HUES48 (cell line): Measurements from ENCODE around the gene FRS3.

Experiments
- H3K27ac ChIP-seq: one replicate; pipeline ENCODE4 v1.7.0; 2013; ENCODE audit warnings: low read depth, low read length, inconsistent platforms
- H3K27me3 ChIP-seq: 2 replicates; pipeline ENCODE4 v1.6.1; 2013; ENCODE audit warnings: mild to moderate bottlenecking, low read length; ENCODE audit not compliant: control insufficient read depth, insufficient read depth
- H3K36me3 ChIP-seq: 2 replicates; pipeline ENCODE4 v1.6.1; 2013; ENCODE audit warnings: low read length; ENCODE audit not compliant: control insufficient read depth, insufficient read depth
- H3K4me1 ChIP-seq: 2 replicates; pipeline ENCODE4 v1.6.1; 2013; ENCODE audit warnings: mild to moderate bottlenecking, low read length; ENCODE audit not compliant: control insufficient read depth, insufficient read depth
- H3K4me3 ChIP-seq: 2 replicates; pipeline ENCODE4 v1.5.1; 2013; ENCODE audit warnings: mild to moderate bottlenecking, low read depth, low read length
- H3K9ac ChIP-seq: 2 replicates; pipeline ENCODE4 v1.6.1; 2013; ENCODE audit warnings: mild to moderate bottlenecking, low read depth, low read length, moderate library complexity
- H3K9me3 ChIP-seq: 2 replicates; pipeline ENCODE4 v1.6.1; 2013; ENCODE audit warnings: low read length; ENCODE audit not compliant: control insufficient read depth, insufficient read depth

Gene FRS3

DNA sequence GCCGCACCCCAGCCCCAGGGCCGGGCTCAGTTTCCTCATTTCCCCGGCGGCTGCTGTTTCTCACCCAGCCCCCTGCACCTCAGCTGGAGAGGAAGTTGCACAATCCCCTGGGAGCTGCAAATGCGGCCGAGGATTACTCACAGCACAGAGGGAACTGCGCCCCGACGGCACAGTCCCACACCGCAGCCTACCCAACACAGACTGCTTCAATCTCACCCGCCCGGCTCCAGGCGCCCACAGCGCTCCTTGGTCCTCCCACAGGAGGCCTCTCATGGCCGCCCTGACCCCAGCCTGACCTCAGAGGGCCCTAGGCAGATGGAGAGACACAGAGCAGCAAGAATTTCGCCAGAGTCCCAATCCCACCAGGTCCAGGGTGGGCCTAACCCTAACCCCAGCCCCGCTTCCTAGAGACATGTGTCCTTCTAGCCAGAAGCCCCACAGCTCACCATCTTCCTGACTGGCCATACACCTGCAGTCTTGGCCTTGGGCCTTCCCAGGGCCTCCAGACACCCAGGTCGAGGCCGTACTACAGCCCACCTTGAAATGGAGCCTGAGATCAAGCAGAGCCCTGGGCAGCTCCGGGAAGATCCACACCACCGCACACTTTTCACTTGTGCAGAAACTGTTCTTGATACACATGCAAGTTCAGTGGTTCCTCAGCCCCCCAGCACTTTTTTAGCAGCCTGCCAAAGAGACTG, 56.0 kb downstream of the FRS3 start:
- no peaks in the 10 kb centered on the region for H3K36me3 ChIP-seq
- no peak overlapping the region for H3K9ac ChIP-seq
- no peaks in the 10 kb centered on the region for H3K9me3 ChIP-seq
- no peak overlapping the region for H3K27ac ChIP-seq
- no peaks in the 10 kb centered on the region for H3K27me3 ChIP-seq
- H3K4me3 ChIP-seq: no peak overlapping the region
- peaks cover 17% of the 10 kb centered on the region for H3K4me1 ChIP-seq

DNA sequence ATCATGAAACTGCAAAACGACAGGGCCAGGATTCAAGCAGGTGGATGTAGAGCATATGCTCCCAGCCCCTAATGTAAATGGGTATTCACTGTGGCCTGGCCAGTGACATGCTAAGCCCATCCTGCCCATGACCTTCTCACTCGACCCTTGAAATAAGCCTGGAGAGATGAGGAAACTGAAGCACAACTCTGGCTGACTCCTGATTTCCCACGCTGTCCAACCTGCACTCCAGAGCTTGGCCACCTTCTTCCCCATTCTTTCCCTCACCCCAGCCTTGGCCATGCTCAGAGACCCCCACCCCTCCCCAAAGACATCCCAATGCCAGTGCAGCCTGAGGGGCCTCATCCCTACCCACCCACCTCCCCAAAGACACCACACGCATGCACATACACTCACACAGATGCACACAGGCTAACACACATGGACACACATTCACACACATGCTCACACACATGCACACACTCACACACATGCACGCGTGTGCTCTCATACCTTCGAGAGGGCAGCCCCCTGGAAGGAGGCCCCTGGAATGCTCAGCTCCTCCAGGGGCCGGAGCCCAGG, 56.7 kb downstream of the FRS3 start:
- Histone ChIP-seq H3K4me1 (peaks cover 14% of the 10 kb centered on the region), H3K27me3 (no peaks in the 10 kb centered on the region), H3K36me3 (no peaks in the 10 kb centered on the region), H3K4me3 (no peak overlapping the region), H3K9me3 (no peaks in the 10 kb centered on the region), H3K9ac (no peak overlapping the region), H3K27ac (no peak overlapping the region)

DNA sequence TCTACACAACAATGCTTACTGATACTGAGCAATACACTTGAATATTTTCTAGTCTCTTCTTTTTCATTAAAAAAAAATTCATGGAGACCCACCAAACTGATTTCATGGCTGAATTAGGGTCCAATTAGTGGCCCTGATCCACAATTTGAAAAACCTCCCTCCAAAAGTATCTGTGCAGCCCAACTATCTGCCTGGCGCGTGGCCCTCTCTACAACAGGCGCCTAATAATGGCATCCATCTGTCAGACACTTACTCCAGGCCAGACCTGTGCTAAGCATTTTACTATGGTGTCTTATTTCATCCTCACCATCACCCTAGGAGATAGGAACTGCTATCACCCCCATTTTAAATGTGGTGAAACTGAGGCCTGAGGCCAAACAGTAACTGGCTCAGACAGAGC, 58.3 kb downstream of the FRS3 start:
- H3K9ac ChIP-seq: no peak overlapping the region
- peaks cover 14% of the 10 kb centered on the region for H3K4me1 ChIP-seq
- no peak overlapping the region for H3K4me3 ChIP-seq
- no peaks in the 10 kb centered on the region for H3K36me3 ChIP-seq
- H3K9me3 ChIP-seq: no peaks in the 10 kb centered on the region
- H3K27ac ChIP-seq: no peak overlapping the region
- H3K27me3 ChIP-seq: no peaks in the 10 kb centered on the region

DNA sequence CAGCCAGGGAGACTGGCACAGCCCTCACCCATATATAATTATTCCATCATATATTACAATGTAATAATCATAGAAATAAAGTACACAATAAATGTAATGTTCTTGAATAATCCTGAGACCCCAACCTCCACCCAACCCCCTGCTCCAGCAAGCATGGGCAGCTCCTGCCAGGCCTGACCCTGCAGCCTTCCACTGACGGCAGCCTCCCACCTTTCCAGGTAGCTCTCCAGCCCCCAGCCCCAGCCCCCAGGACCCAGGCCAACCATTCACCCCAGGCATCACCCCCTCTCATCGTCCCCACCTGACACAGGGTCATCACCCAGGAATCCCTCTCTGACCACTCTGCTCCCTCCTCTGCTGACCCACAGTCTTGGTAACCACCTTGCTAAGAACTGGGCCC, 58.9 kb downstream of the FRS3 start:
- Histone ChIP-seq H3K27me3 (no peaks in the 10 kb centered on the region), H3K36me3 (no peaks in the 10 kb centered on the region), H3K4me3 (no peak overlapping the region), H3K9me3 (no peaks in the 10 kb centered on the region), H3K4me1 (peaks cover 14% of the 10 kb centered on the region), H3K9ac (no peak overlapping the region), H3K27ac (no peak overlapping the region)

DNA sequence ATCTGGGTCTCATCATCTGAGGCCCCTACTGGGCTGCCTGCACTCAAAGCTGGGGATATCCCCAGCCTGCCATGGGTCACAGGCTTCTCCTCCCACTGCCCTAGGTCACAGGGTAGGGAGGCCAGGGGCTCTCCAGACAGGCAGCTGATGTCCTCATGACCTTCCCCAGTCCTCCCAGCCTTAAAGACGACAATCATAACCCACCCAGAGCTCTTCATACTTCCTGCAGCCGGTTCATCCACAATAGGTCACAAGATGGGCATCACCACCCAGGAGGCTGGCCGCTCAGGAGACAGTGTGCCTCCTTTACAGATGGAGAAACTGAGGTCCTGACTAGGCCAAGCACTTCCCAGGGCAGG, 59.5 kb downstream of the FRS3 start:
- H3K9me3 ChIP-seq: no peaks in the 10 kb centered on the region
- no peak overlapping the region for H3K27ac ChIP-seq
- peaks cover 14% of the 10 kb centered on the region for H3K4me1 ChIP-seq
- no peaks in the 10 kb centered on the region for H3K27me3 ChIP-seq
- no peaks in the 10 kb centered on the region for H3K36me3 ChIP-seq
- no peak overlapping the region for H3K4me3 ChIP-seq
- no peak overlapping the region for H3K9ac ChIP-seq
